HCT116 (cell line): Measurements from ENCODE around the gene MSH3. TPM values are rescaled to one million over a fixed set of nuclear protein-coding genes. Genes with fewer than 3 reads are reported as not detected.

Experiments
- ATAC-seq: fragments of 200-7000 bp; cut with Tn5 transposase; 2 replicates; pipeline ENCODE4 v1.9.1; 2020; ENCODE audit warnings: mild to moderate bottlenecking, moderate library complexity
- BruUV-seq: library from RNA; stranded (reverse); fragments of 400-500 nt; replicated peaks from 2 replicates; lab custom pipeline; 2021; lab: Mats Ljungman, UMichigan
- CTCF ChIA-PET: fragments of 300-600 bp; sonication (Branson Sonifier 250); formaldehyde crosslinking; loops from one replicate; lab custom pipeline; 2021; ENCODE audit warnings: antibody characterized with exemption; lab: Charles Lee
- POLR2A ChIA-PET: fragments of 300-600, 350-600 bp; sonication (Branson Sonifier 250); formaldehyde crosslinking; loops from one replicate; lab custom pipeline; 2021; ENCODE audit warnings: antibody characterized with exemption; lab: Charles Lee
- RAD21 ChIA-PET, 2 experiments: fragments of 300-600 bp; sonication (Branson Sonifier 250); formaldehyde crosslinking; loops; one replicate each; lab custom pipeline; 2023; ENCODE audit warnings: low total read pairs in 2 of 2; ENCODE audit not compliant: uncharacterized antibody in 2 of 2, unreplicated experiment in 2 of 2, low non-redundant PET in 1 of 2; lab: Charles Lee
- DNase-seq: peaks from one replicate; pipeline ENCODE4 v3.0.0-alpha.2; 2010; ENCODE audit warnings: low read depth, low spot score
- H2AFZ ChIP-seq: fragments of 200-600 bp; shearing (Covaris generic), sonication (generic); 2 replicates; pipeline ENCODE4 v1.6.1; 2017; ENCODE audit warnings: low read depth, mixed run types, mixed read lengths, antibody characterized with exemption, low read length; ENCODE audit not compliant: poor library complexity, severe bottlenecking
- H3K27ac ChIP-seq: 2 replicates; pipeline ENCODE4 v1.5.1; 2012; ENCODE audit warnings: low read depth, low read length
- H3K27me3 ChIP-seq: fragments of 200-600 bp; sonication (generic); 2 replicates; pipeline ENCODE4 v1.6.1; 2016; ENCODE audit warnings: mixed run types, low read length, mixed read lengths; ENCODE audit not compliant: insufficient read depth
- H3K36me3 ChIP-seq, 2 experiments: fragments of 200-500 bp in 1 of 2; fragments of 200-600 bp in 1 of 2; sonication (Bioruptor generic) in 1 of 2; sonication (generic) in 1 of 2; 2 replicates each; pipeline versions ENCODE4 v1.5.1 to v1.6.1; 2014 to 2016; ENCODE audit warnings: low read length in 2 of 2, inconsistent platforms in 1 of 2, mixed read lengths in 1 of 2, mixed run types in 1 of 2; ENCODE audit not compliant: insufficient read depth in 2 of 2, control insufficient read depth in 1 of 2
- H3K4me1 ChIP-seq, 2 experiments: fragments of 200-600 bp in 1 of 2; sonication (generic) in 1 of 2; 2 replicates each; pipeline versions ENCODE4 v1.5.1 to v1.6.1; 2012 to 2017; ENCODE audit warnings: low read length in 2 of 2, inconsistent platforms in 1 of 2, mild to moderate bottlenecking in 1 of 2, mixed read lengths in 1 of 2, mixed run types in 1 of 2, moderate library complexity in 1 of 2; ENCODE audit not compliant: insufficient read depth in 2 of 2, control insufficient read depth in 1 of 2
- H3K4me2 ChIP-seq: fragments of 200-600 bp; sonication (generic); 2 replicates; pipeline ENCODE4 v1.6.1; 2017; ENCODE audit warnings: mixed run types, low read length, mixed read lengths
- H3K4me3 ChIP-seq, 2 experiments: fragments of 200-600 bp in 1 of 2; sonication (generic) in 1 of 2; replicated peaks in 1 of 2; 2 replicates each; pipeline ENCODE4 v1.5.1; 2011 to 2016; ENCODE audit warnings: low read length in 2 of 2, control low read depth in 1 of 2, low read depth in 1 of 2, mild to moderate bottlenecking in 1 of 2, mixed read lengths in 1 of 2, mixed run types in 1 of 2
- H3K79me2 ChIP-seq: fragments of 200-600 bp; sonication (generic); 2 replicates; pipeline ENCODE4 v1.6.1; 2017; ENCODE audit warnings: mild to moderate bottlenecking, mixed run types, low read length, moderate library complexity, mixed read lengths; ENCODE audit not compliant: insufficient read depth
- H3K9ac ChIP-seq: fragments of 200-600 bp; sonication (generic); 2 replicates; pipeline ENCODE4 v1.6.1; 2016; ENCODE audit warnings: low read length, mixed read lengths
- H3K9me2 ChIP-seq: fragments of 200-600 bp; sonication (generic), shearing (Covaris generic); 2 replicates; pipeline ENCODE4 v1.6.1; 2017; ENCODE audit warnings: mixed run types, mild to moderate bottlenecking, moderate library complexity; ENCODE audit not compliant: insufficient read depth
- H3K9me3 ChIP-seq, 2 experiments: fragments of 200-500 bp in 1 of 2; fragments of 200-600 bp in 1 of 2; sonication (Bioruptor generic) in 1 of 2; sonication (generic) in 1 of 2; 2 replicates each; pipeline ENCODE4 v1.6.1; 2014 to 2017; ENCODE audit warnings: low read length in 2 of 2, mixed read lengths in 2 of 2, inconsistent platforms in 1 of 2, low read depth in 1 of 2, mild to moderate bottlenecking in 1 of 2, mixed run types in 1 of 2, moderate library complexity in 1 of 2; ENCODE audit not compliant: control insufficient read depth in 1 of 2, insufficient read depth in 1 of 2
- H4K20me1 ChIP-seq: fragments of 200-600 bp; sonication (generic), shearing (Covaris generic); 2 replicates; pipeline ENCODE4 v1.6.1; 2017; ENCODE audit warnings: mixed run types, mild to moderate bottlenecking, moderate library complexity; ENCODE audit not compliant: insufficient read depth
- CTCF ChIP-seq, 3 experiments: fragments of 200-600 bp in 1 of 3; sonication (generic) in 1 of 3; IDR thresholded peaks in 2 of 3; conservative IDR thresholded peaks in 1 of 3; 2 replicates each; pipeline ENCODE4 v1.5.1; 2012 to 2017; ENCODE audit warnings: low read depth in 2 of 3, low read length in 2 of 3, antibody characterized with exemption in 1 of 3, borderline replicate concordance in 1 of 3, control low read depth in 1 of 3, mild to moderate bottlenecking in 1 of 3, mixed read lengths in 1 of 3, mixed run types in 1 of 3, moderate library complexity in 1 of 3; ENCODE audit not compliant: insufficient read depth in 1 of 3
- ELF1 ChIP-seq: IDR thresholded peaks from 2 replicates; pipeline ENCODE4 v1.6.1; 2012; ENCODE audit warnings: low read depth, borderline replicate concordance
- MAX ChIP-seq: IDR thresholded peaks from 2 replicates; pipeline ENCODE4 v1.6.1; 2012
- REST ChIP-seq: IDR thresholded peaks from 2 replicates; pipeline ENCODE4 v1.6.1; 2012; ENCODE audit warnings: low read depth
- intact Hi-C: fragments of 100-400 bp; cut with micrococcal nuclease; formaldehyde crosslinking; loops from 2 replicates; pipeline ENCODE4 v1.10.0; 2022
- total RNA-seq: library from RNA; stranded (reverse); gene quantifications from one replicate; pipeline ENCODE4 v1.2.1, GENCODE V29; 2021; ENCODE audit not compliant: unreplicated experiment

Gene MSH3
- total RNA-seq, 1 experiment from 2014 or later, result 4.9 TPM

GRCh38 chr5:80656425-80656824, 2.0 kb downstream of the MSH3 start:
- TF ChIP-seq ELF1 (no peak), REST (no peak), CTCF (IDR thresholded peaks at IDR 0.05 in 2 of 3, conservative IDR thresholded peaks at IDR 0.05 in 1 of 3; ENCODE audit: borderline replicate concordance in 1 of 3, insufficient read depth in 1 of 3, low read depth in 2 of 3, low read length in 2 of 3) (peak in 2 of 3 experiments; percentile 25 to 33; a peak in 2 of 6 replicates), MAX (no peak)
- TF ChIP-seq, all 23 proteins: peak for 1
- H3K4me3 ChIP-seq, result no peak overlapping the region; a peak in 1 of 4 replicates
- H2AFZ ChIP-seq, result no peak overlapping the region
- H3K79me2 ChIP-seq, result peaks cover 35% of the 10 kb centered on the region
- no peaks in the 10 kb centered on the region for H3K27me3 ChIP-seq
- peaks cover 14 to 15% of the 10 kb centered on the region in 2 experiments; a peak in 3 of 4 replicates for H3K36me3 ChIP-seq
- ChIA-PET POLR2A (interaction anchor here (1.3 kb wide), 1 partner anchor 9 kb away, joined by 4 read pairs; no protein-coding TSS in a partner anchor), RAD21 (interaction anchor here in 1 of 2 experiments (1.0 kb wide), 1 partner anchor 175 kb away, joined by 3 read pairs; no protein-coding TSS in a partner anchor), CTCF (interaction anchor here (0.7 to 1.0 kb wide), 2 partner anchors 16 to 175 kb away, joined by 3 read pairs; no protein-coding TSS in a partner anchor)
- H3K27ac ChIP-seq, result no peak overlapping the region
- DNase-seq, result no peak
- H3K9ac ChIP-seq, result no peak overlapping the region
- no peak for ATAC-seq
- no peaks in the 10 kb centered on the region for H4K20me1 ChIP-seq
- BruUV-seq, result no TSS peak
- intact Hi-C loops, result loop anchor here (5.0 kb wide), 1 partner anchor 169 kb away; the partner anchor contains the start of gene FAM151B
- peak overlapping the region; percentile 85; the same call in 1 of the 2 replicates for H3K4me2 ChIP-seq
- H3K9me2 ChIP-seq, result no peaks in the 10 kb centered on the region
- H3K4me1 ChIP-seq, result peaks cover 6 to 21% of the 10 kb centered on the region in 2 experiments; a peak in 3 of 4 replicates
- no peaks in the 10 kb centered on the region for H3K9me3 ChIP-seq
